Measurements from ENCODE around the gene CACNB2.
A peak's percentile ranks its signal among the peaks of the same experiment; 100 is the strongest.

CACNB2 gene

DNA sequence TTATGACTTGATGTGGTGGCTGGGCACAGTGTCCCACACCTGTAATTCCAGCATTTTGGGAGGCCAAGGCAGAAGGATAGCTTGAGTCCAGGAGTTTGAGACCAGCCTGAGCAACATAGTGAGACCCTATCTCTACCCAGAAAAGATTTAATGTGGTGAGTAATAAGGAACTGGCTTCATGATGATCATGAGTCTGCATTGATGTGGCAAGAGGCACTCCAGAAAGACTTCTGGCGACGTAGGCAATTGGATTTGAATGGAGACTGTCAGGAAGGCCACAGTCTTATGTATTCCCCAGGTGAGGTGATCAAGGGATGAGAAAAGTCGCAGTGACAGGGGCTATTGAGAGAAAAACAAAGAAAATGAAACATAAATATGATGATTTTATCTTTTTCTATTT, 138.0 kb downstream of the CACNB2 start:
- no peak for TF ChIP-seq GATA1 (IDR thresholded peaks at IDR 0.05; ENCODE audit: low read depth, low read length)
- TF ChIP-seq POLR2A (IDR thresholded peaks at IDR 0.05; ENCODE audit: low read length) = no peak
- DNase-seq = no peak

DNA sequence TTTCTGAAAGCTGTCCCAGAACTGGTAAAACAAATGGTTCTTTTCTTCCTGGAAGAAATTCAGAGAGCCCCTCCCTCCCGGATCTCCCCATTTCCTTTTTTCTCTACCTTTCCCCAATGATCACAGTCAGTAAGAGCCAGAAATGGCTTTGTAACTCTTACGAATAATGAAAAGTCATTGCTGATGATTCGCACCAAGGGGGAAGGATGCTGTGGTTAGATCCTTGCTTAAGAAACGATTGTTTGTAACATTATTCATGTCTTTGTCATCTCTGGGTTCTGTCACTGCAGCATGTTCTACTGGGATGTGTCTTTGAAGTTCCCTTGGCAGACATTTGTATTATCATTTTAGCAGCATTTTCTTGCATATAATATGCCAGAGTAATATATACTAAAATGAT, 138.9 kb downstream of the CACNB2 start:
- DNase-seq = no peak
- no peak for TF ChIP-seq POLR2A (IDR thresholded peaks at IDR 0.05; ENCODE audit: low read length)
- no peak for TF ChIP-seq GATA1 (IDR thresholded peaks at IDR 0.05; ENCODE audit: low read depth, low read length)

DNA sequence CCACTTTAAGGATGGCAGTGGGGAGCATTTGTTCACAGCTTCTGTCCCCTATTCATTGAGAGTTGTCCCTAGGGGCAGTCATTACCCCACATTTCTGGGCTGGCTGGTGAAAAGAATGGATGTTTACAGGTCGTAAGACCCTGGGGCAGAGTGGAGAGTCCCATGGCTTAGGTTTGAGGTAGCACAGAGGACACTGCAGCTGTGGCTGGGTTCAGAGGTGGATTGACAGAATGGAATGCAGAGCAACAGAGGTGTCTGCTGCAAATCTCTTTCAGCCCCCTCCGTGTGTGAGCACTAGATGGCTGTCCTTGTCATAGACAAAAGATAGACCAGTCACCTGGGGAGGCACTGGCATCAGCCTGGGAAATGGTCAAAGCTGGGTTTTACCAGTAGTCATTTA, 141.9 kb downstream of the CACNB2 start:
- no peak for DNase-seq
- TF ChIP-seq POLR2A (IDR thresholded peaks at IDR 0.05; ENCODE audit: low read length) (no peak), GATA1 (IDR thresholded peaks at IDR 0.05; ENCODE audit: low read depth, low read length) (no peak)

DNA sequence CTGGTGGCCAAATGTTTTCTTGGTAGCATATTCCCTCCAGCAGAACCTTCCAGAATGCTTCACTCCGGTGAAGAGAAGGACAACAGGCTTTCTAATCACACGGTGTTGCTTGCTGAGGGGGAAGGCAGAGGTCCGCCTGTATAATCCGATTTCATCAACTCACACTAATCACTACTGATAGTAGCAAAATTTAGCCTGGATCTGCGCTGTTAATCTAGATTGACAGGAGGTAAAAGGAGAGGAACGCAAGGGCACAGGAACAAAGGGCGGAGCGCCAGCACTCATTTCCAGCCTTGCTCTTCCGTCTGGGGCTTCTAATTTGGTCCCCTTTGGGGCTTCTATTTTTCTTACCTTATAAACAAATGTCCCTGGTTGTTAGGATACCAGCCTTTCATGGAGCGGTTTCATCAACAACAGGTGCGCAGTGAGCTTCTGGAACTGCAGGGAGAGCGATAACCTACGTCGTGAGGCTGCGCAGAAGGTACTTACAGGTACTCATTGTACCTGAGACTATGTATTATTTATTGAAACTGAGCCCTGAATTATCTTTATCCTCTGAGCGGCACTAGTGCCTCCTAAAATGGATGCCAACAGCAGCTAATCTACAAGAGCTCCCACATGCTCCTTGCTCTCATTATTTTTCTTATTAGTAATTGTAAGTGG, 150.6 kb downstream of the CACNB2 start:
- no peak for DNase-seq

DNA sequence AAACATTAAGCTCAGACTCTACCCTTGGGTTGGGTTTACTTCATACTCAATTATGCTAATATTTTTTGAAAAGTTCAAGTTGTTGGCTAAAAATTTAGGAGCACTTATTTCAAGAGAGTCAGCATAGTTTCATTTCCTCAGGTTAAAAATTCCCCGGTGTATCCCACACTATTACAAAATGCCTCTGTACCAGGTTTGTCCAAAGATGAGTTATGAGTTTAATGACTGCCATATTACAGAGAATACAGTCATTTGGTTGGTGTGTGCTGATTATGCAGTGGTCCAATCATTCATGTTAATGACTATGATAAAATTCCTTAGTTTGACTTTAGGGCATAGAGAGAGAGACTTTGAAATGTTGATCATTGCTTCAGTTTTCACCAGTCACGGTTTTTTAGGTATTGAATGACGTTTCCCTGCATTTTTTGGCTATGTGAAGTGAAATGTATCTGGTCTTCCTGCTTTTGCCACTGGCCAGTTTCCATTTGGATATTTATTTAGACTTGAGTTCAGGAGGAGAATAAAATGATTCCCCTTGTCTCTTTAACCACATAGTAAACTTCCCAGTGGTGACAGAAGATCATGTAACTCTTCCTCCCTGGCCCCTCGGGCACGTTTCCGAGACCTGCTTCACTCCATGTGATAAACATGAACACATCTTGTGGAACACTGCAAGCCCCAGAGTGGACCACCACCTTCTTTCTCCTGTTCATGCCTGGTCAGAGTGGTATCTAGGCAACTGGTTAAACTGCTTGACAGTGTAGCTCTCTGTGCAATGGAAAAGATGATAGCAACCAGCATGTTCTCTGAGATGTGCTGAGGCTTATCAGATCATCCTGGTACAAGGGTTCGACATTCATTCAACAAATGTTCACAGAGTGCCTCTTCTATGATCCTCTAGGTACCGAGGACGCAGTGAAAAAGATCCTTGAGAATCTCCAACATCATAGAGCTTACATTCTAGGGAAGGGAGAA, 153.6 kb downstream of the CACNB2 start:
- DNase-seq = no peak
- TF ChIP-seq POLR2A (IDR thresholded peaks at IDR 0.05; ENCODE audit: low read length) (no peak), GATA1 (IDR thresholded peaks at IDR 0.05; ENCODE audit: low read depth, low read length) (no peak)

More for the DNA sequence above, 150.6 kb downstream of the CACNB2 start:
- TF ChIP-seq POLR2A (IDR thresholded peaks at IDR 0.05; ENCODE audit: low read length) (no peak), GATA1 (IDR thresholded peaks at IDR 0.05; ENCODE audit: low read depth, low read length) (no peak)

DNA sequence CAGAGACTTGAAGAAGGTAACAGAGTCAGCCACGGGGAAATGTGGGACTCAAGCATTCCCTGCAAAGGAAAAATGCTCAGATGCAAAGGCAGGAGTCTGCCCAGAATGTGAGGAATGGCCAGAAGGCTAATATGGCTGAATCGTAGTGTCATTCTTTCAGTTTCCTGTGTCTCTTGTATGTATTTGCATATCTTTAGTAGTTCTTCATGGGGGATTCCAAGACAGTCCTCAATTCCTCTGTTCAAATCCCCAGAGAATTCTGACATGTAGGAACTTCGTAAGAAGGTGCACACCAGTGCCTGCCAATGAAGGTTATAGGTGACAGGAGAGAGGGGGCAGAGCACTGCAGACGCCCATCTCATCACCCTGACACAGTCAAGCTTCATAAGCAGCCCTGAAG, 154.4 kb downstream of the CACNB2 start:
- TF ChIP-seq GATA1 (IDR thresholded peaks at IDR 0.05; ENCODE audit: low read depth, low read length) (no peak), POLR2A (IDR thresholded peaks at IDR 0.05; ENCODE audit: low read length) (no peak)
- DNase-seq = no peak

DNA sequence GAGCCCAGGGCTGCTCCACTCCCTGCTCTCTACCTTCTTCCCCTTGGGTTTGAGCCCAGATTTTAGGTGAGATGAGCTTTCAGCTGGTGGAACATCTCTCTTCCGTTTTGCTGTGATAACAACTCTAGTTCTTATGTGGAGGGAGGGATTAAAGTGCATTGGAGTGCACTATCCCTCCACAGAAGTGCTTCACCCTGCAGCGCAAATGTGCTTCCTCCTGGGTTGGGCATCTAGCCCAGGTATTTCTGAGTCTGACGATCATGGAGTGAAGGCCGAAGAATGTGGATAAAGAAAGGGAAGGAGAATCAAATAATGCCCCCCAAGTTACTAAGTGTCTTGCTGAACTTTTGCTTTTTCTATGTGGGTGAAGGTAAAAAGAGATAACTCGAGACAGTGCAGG, 157.4 kb downstream of the CACNB2 start:
- TF ChIP-seq POLR2A (IDR thresholded peaks at IDR 0.05; ENCODE audit: low read length) (no peak), GATA1 (IDR thresholded peaks at IDR 0.05; ENCODE audit: low read depth, low read length) (no peak)
- no peak for DNase-seq

DNA sequence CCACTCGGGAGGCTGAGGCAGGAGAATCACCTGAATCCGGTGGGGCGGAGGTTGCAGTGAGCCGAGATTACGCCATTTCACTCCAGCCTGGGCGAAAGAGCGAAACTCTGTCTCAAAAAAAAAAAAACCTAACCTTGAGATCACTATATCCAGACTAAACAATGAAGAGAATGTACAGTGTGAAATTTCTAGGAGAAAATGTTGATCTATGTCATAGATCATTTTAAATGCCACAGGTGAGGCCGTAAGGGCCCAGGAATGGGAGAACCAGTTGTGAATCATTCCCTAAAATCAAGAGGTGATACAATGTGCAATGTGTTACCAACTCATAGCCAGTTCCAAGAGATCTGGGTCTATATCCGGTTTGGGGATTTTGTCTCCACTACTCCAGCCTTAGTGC, 158.0 kb downstream of the CACNB2 start:
- DNase-seq = no peak
- no peak for TF ChIP-seq GATA1 (IDR thresholded peaks at IDR 0.05; ENCODE audit: low read depth, low read length)
- TF ChIP-seq POLR2A (IDR thresholded peaks at IDR 0.05; ENCODE audit: low read length) = no peak

DNA sequence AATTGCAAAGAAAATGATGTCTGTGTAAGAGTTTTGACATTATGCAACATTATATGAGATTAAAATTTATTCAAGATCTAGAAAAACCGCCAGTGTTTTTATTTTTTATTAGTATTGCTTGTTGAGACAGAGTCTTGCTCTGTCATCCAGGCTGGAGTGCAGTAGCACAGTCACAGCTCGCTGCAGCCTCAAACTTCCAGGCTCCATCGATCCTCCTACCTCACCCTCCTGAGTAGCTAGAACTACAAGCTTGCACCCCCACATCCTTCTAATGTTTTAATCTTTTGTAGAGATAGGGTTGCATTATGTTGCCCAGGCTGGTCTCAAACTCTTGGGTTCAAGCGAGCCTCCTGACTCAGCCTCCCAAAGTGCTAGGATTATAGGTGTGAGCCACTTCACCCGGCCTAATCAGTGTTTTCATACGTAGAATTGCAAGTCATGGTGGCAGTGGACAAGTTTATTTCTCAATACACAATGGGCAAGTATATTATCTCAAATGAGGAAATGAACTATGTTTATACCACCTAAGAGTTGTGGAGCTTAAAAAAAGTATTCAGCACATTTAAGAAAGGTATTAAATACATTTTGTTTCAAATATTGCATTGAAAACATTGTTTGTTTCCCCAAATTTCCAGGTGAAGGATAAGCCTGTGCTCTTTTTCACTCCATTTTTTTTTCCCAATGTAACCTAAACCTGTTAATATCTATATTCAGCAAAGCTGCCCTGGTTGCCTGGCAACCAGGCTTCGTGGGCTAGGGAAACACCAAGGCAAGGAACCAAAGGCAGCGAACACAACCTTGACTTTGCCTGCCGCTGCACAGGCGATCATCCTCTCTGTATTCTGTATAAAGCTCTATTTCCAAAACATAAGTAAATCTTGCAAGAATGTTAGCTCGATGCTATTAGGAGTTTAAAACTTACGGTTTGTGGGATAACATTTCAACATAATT, 163.9 kb downstream of the CACNB2 start:
- no peak for TF ChIP-seq GATA1 (IDR thresholded peaks at IDR 0.05; ENCODE audit: low read depth, low read length)
- TF ChIP-seq POLR2A (IDR thresholded peaks at IDR 0.05; ENCODE audit: low read length) = no peak
- DNase-seq = no peak

DNA sequence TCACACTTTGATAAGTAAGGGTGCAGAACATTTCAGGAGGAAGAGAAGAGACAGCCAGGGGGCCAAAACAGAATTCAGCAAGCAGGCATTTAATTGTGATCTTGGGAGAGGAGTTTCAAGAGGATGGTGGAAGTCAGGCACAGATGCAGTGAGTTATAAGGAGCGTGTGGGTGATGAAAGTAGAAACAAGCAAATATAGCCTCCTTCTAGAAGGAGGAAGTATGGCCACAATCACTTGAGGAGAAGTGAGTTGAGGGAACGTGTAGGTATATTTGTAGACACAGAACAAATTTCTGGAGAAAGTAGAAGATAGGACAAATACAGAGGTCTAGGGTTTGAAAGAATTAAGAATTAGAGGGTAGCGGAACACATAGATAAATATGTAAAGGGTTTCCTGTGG, 165.8 kb downstream of the CACNB2 start:
- DNase-seq = no peak
- TF ChIP-seq GATA1 (IDR thresholded peaks at IDR 0.05; ENCODE audit: low read depth, low read length) = no peak
- no peak for TF ChIP-seq POLR2A (IDR thresholded peaks at IDR 0.05; ENCODE audit: low read length)

DNA sequence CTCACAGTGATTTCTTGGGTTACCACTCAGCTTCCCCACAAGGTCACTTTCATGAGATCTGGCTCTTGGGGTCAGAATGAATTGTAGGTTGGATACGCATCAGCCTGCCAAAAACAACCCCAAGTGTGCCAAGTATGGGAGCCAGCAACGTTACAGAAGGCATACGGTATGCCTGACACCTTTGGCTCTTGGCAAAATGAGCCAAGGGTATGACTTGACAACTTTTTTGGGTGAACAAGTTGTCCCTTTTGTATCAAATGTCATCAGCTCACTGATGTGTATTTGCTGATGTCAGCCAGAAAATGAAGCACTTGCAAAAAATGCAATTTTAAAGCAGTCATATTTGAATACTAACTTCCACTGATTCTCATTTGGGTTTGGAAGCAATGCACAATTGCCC, 168.4 kb downstream of the CACNB2 start:
- TF ChIP-seq POLR2A (IDR thresholded peaks at IDR 0.05; ENCODE audit: low read length) (no peak), GATA1 (IDR thresholded peaks at IDR 0.05; ENCODE audit: low read depth, low read length) (no peak)
- DNase-seq = no peak

DNA sequence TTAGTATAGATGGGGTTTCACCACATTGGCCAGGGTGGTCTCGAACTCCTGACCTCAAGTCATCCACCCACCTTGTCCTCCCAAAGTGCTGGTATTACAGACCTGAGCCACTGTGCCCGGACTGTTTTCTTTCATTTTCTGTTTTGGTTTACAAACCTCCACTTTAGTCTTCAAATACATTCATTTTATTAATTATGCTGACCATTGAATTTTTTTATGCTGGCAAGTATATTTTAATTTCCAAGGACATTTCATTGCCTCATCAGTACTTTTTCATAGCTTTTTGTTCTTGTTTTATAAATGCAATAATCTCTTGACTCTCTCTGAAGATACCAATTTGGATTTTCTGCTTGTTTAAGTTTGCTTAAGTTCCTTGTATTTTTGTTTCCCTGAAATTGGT, 170.5 kb downstream of the CACNB2 start:
- no peak for TF ChIP-seq GATA1 (IDR thresholded peaks at IDR 0.05; ENCODE audit: low read depth, low read length)
- no peak for TF ChIP-seq POLR2A (IDR thresholded peaks at IDR 0.05; ENCODE audit: low read length)
- no peak for DNase-seq

DNA sequence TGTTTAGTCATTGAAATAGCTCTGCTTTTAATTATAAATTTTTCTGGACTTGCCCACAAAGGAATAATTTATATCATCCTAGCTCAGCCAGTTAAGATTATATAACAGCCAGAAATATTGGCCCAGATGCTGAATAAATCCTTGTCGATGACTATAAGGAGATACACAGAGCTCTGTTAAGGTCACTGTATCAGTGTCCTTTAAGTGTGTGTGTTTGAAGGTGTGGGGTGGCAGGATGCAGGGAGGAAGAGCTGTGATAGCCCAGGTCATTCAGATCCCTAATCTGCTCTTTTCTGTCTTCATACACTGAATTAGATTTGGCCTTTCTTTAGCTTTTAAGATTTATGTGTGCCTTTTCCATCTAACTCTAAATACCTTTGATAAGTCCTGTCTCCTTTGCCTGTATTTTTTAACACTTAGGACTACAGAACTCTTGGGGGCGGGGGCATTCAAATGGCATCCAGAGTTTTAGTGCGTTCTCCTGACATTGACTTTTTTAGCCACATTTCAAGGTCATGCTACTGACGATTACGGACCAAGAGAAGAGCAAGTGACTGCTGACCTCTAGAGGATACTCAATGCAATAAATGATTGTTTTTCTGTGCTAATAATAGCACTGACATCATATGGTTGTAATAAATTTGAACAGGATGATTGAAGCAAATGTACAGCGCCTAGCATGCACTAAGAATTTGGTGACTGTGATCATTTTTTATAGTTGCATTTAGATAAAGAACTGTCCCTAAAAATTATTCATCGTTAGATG, 172.3 kb downstream of the CACNB2 start:
- DNase-seq = peak; percentile 7 to 29
- TF ChIP-seq GATA1 (IDR thresholded peaks at IDR 0.05; ENCODE audit: low read depth, low read length) = no peak
- TF ChIP-seq POLR2A (IDR thresholded peaks at IDR 0.05; ENCODE audit: low read length) = no peak
